Esophagus squamous epithelium (tissue), 5 donors: ENCODE results near the gene PPP1CC. TPM values are rescaled to one million over a fixed set of nuclear protein-coding genes. Genes with fewer than 3 reads are reported as not detected.
"Not testable (repeated sequence)": the region's sequence is repeated elsewhere in the genome, so short reads cannot be mapped to it uniquely, and the experiment has no call there.

Source experiments
- DNase-seq: peaks from one replicate; lab custom pipeline; 2025; lab: John Stamatoyannopoulos, UW
- H3K27ac ChIP-seq, 4 donors: fragments of 200-600 bp; sonication (generic); one replicate each; pipeline ENCODE4 v1.5.1; 2016 to 2019; ENCODE audit warnings: mild to moderate bottlenecking in 1 of 4
- H3K27me3 ChIP-seq, 4 donors: fragments of 200-600 bp; sonication (generic); 1 replicate in 3 of 4; 2 replicates in 1 of 4; pipeline versions ENCODE4 v1.5.1 to v1.6.0; 2017 to 2021; ENCODE audit warnings: antibody characterized with exemption in 1 of 4
- H3K36me3 ChIP-seq, 3 donors: fragments of 200-600 bp; sonication (generic); one replicate each; pipeline ENCODE4 v1.5.1; 2016 to 2019
- H3K4me1 ChIP-seq, 3 donors: fragments of 200-600 bp; sonication (generic); one replicate each; pipeline ENCODE4 v1.5.1; 2017 to 2019
- H3K4me3 ChIP-seq, 4 donors: fragments of 200-600 bp; sonication (generic); 1 replicate in 3 of 4; 2 replicates in 1 of 4; pipeline ENCODE4 v1.5.1; 2016 to 2019; ENCODE audit warnings: mild to moderate bottlenecking in 2 of 4, moderate library complexity in 1 of 4
- H3K9me3 ChIP-seq, 3 donors: fragments of 200-600 bp; sonication (generic); one replicate each; pipeline ENCODE4 v1.5.1; 2016 to 2019
- CTCF ChIP-seq, 6 experiments: fragments of 450-650 bp in 4 of 6; fragments of 200-600 bp in 2 of 6; sonication (generic) in 2 of 6; IDR thresholded peaks; one replicate each; pipeline ENCODE4 v1.5.1; 2016 to 2019; ENCODE audit warnings: antibody characterized with exemption in 6 of 6, mild to moderate bottlenecking in 4 of 6, moderate library complexity in 4 of 6
- POLR2A ChIP-seq, 4 donors: fragments of 450-650 bp; IDR thresholded peaks; one replicate each; pipeline ENCODE4 v1.6.1; 2017; ENCODE audit warnings: antibody characterized with exemption in 4 of 4, mild to moderate bottlenecking in 4 of 4, moderate library complexity in 3 of 4
- WGBS, 2 donors: methylation state at CpG; one replicate each; pipeline ENCODE4 v1.1.5; 2018; 5-methylcytosine and 5-hydroxymethylcytosine counted together
- intact Hi-C: fragments of 100-400 bp; cut with DNase I; formaldehyde crosslinking; loops from one replicate; pipeline ENCODE4 v1.15.0; 2022
- total RNA-seq, 4 donors: library from RNA; depleted of rRNA; stranded (reverse); fragments of >200 nt; gene quantifications; one replicate each; pipeline ENCODE4 v1.1.0, GENCODE V29; 2016
- donor health status: DM: yes; HTN: yes; CAD: no.

Gene PPP1CC
- total RNA-seq, 4 donors from 2014 or later: 55.3 to 127 (median 114) TPM

GRCh38 chr12:110766311-110767154 lies 23.8 kb upstream of the PPP1CC start:
- Histone ChIP-seq H3K9me3 (no peaks in the 10 kb centered on the region), H3K4me3 (no peak overlapping the region), H3K27ac (no peak overlapping the region), H3K27me3 (no peaks in the 10 kb centered on the region), H3K36me3 (no peaks in the 10 kb centered on the region), H3K4me1 (no peaks in the 10 kb centered on the region)
- TF ChIP-seq POLR2A (IDR thresholded peaks at IDR 0.05): no peak
- no peak for TF ChIP-seq CTCF (IDR thresholded peaks at IDR 0.05)
- no peak for DNase-seq
- intact Hi-C loops: no loop called here
- 31 to 54% methylated on average over 4 to 7 of the region's 7 CpGs for WGBS, 2 donors

DNA sequence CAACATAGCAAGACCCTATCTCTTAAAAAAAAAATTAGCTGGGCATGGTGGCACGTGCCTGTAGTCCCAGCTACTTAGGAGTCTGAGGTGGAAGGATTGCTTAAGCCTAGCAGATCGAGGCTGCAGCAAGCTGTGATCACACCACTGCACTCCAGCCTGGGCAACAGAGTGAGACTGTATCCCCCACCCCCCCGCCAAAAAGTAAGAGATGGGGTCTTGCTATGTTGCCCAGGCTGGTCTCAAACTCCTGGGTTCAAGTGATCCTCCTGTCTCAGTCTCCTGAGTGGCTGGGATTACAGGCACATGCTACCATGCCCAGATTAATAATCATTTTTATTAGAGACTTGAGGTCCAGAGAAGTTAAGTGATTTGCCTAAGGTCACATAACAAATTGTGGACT lies 22.9 kb upstream of the PPP1CC start:
- H3K9me3 ChIP-seq, intact Hi-C loops, H3K36me3 ChIP-seq, H3K27ac ChIP-seq, DNase-seq, H3K27me3 ChIP-seq, H3K4me1 ChIP-seq, H3K4me3 ChIP-seq: not testable (repeated sequence)
- WGBS, 2 donors: 64 to 90% methylated on average over 2 to 3 of the region's 3 CpGs

- TF ChIP-seq CTCF (IDR thresholded peaks at IDR 0.05) (no peak), POLR2A (IDR thresholded peaks at IDR 0.05) (no peak)
- Histone ChIP-seq H3K36me3 (no peaks in the 10 kb centered on the region), H3K27me3 (no peaks in the 10 kb centered on the region), H3K27ac (no peak overlapping the region), H3K4me3 (no peak overlapping the region), H3K4me1 (no peaks in the 10 kb centered on the region), H3K9me3 (no peaks in the 10 kb centered on the region)
- DNase-seq: no peak
- 67 to 68% methylated on average over 4 of the region's 4 CpGs for WGBS, 2 donors
- intact Hi-C loops: no loop called here
Observed at GRCh38 chr12:110765111-110765510, 22.4 kb upstream of the PPP1CC start.

DNA sequence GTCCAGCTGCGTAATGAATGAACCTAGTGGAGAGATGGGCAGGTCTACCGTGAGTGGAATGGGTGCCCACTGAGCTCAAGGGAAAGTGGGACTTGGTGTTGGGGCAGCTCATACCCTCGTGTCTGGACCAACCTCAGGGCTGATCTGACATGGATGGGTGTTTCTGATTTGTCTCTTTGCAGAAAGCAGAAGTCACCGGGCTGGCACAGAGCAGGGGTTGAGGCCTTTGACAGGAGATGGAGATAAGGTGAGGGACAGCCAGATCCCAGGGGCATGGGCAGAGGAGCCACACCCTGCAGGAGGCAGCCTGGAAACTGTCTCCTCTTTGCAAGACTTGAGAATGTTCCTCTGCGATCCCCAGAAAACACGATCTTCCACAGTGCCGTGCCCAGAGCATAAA lies 20.9 kb upstream of the PPP1CC start:
- Histone ChIP-seq H3K9me3 (no peaks in the 10 kb centered on the region), H3K27me3 (no peaks in the 10 kb centered on the region), H3K4me1 (no peaks in the 10 kb centered on the region), H3K36me3 (no peaks in the 10 kb centered on the region), H3K4me3 (no peak overlapping the region), H3K27ac (no peak overlapping the region)
- no peak for DNase-seq
- WGBS, 2 donors: 64 to 76% methylated on average over 4 to 7 of the region's 7 CpGs
- intact Hi-C loops: no loop called here
- TF ChIP-seq POLR2A (IDR thresholded peaks at IDR 0.05) (no peak), CTCF (IDR thresholded peaks at IDR 0.05) (no peak)

- TF ChIP-seq POLR2A (IDR thresholded peaks at IDR 0.05) (no peak), CTCF (IDR thresholded peaks at IDR 0.05) (no peak)
- no peaks in the 10 kb centered on the region for H3K4me1 ChIP-seq
- no peak for DNase-seq
- H3K36me3 ChIP-seq: no peaks in the 10 kb centered on the region
- H3K27ac ChIP-seq: no peak overlapping the region
- H3K9me3 ChIP-seq: no peaks in the 10 kb centered on the region
- no peak overlapping the region for H3K4me3 ChIP-seq
- intact Hi-C loops: no loop called here
- H3K27me3 ChIP-seq: no peaks in the 10 kb centered on the region
- 62 to 81% methylated on average over 2 to 3 of the region's 3 CpGs for WGBS, 2 donors
Observed at GRCh38 chr12:110762891-110763290, 20.2 kb upstream of the PPP1CC start.
